ENCODE results near the gene CYP1B1. TPM values are rescaled to one million over a fixed set of nuclear protein-coding genes. Genes with fewer than 3 reads are reported as not detected.

The CYP1B1 gene
- polyA plus RNA-seq, 4 donors: 0.67 to 15.1 (median 1.5) TPM

DNA sequence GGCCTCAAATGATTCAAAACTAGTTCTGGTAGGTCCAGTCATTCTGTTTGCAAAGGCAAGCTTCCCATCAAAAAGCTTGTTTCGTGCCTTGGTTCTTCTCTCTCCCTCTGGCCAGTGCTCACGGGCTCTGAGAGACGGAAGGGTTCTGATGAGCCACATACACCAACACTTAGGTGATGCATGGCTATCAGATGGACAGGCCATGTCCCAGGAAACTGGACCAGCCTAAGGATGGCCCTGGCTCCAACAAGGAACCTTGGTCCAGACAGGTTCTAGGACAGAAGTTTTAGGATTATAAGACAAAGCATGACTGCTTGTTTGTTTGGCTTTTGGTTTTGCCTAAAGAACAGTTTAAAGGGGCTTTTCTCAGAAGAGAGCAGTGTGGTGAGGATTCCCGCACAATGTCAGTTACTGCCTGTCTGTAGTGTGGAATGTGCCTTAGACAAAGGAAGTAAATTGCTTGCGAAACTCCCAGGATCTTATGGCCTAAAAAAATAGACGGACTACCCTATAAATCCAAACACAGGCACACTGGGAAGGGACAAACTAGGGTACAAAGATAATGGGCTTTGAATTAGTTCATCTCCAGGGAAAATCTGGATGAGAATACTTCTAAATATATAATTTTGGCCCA is 10.3 kb downstream of the CYP1B1 start:
- no peaks in the 10 kb centered on the region for H3K9me3 ChIP-seq (ENCODE audit: control insufficient read depth in 2 of 2, insufficient read depth in 1 of 2, low read depth in 1 of 2, low read length in 1 of 2)
- H3K4me3 ChIP-seq (ENCODE audit: low read depth in 1 of 3, low read length in 3 of 3): no peak overlapping the region
- no peak overlapping the region for H3K27ac ChIP-seq (ENCODE audit: low read depth in 1 of 3, low read length in 2 of 3)
- FAIRE-seq: no peak
- H3K36me3 ChIP-seq (ENCODE audit: control insufficient read depth in 3 of 3, insufficient read depth in 2 of 3, low read depth in 1 of 3, low read length in 3 of 3): no peaks in the 10 kb centered on the region
- H3K4me1 ChIP-seq (ENCODE audit: control insufficient read depth in 3 of 3, insufficient read depth in 2 of 3, low read depth in 1 of 3, low read length in 2 of 3): no peaks in the 10 kb centered on the region
- no peak for DNase-seq
- 93 to 96% (median 94%) methylated on average over 6 of the region's 6 CpGs for WGBS, 3 donors
- no peaks in the 10 kb centered on the region for H3K27me3 ChIP-seq (ENCODE audit: control insufficient read depth in 3 of 3, insufficient read depth in 3 of 3, low read length in 3 of 3)

DNA sequence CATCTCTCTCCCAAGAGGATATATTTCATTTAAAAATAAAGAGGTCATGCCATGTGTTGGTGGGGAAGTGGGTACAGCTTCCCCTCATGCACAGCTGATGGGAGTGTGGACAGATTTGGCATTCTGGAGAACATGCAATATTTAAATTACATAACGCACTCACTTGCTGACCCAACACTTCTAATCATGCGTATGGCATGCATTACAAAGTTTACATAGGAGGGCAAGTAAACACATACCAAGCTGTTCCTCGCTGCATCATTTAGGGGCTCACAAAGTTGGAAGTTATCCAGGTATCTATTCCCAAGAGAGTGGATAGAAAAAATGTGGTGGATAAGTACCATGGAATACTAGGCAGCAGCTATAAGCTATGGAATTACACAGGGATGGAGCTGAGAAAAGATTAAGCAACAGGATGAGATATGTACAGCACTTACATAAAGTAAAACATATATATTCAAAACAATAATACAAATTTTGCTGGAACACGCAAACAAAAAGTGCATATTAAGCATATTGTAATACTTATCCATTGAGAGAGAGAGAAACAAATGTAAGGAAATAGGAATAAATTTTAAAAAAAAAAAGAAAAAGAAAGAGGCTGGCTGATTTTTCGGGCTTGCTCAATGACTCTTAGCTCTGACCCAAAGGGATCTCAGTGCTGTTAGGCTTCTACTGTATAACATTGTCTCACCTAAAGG is 11.0 kb downstream of the CYP1B1 start:
- no peaks in the 10 kb centered on the region for H3K9me3 ChIP-seq (ENCODE audit: control insufficient read depth in 2 of 2, insufficient read depth in 1 of 2, low read depth in 1 of 2, low read length in 1 of 2)
- H3K27me3 ChIP-seq (ENCODE audit: control insufficient read depth in 3 of 3, insufficient read depth in 3 of 3, low read length in 3 of 3): no peaks in the 10 kb centered on the region
- H3K27ac ChIP-seq (ENCODE audit: low read depth in 1 of 3, low read length in 2 of 3): no peak overlapping the region
- H3K36me3 ChIP-seq (ENCODE audit: control insufficient read depth in 3 of 3, insufficient read depth in 2 of 3, low read depth in 1 of 3, low read length in 3 of 3): no peaks in the 10 kb centered on the region
- FAIRE-seq (no peak), DNase-seq (no peak)
- H3K4me1 ChIP-seq (ENCODE audit: control insufficient read depth in 3 of 3, insufficient read depth in 2 of 3, low read depth in 1 of 3, low read length in 2 of 3): no peaks in the 10 kb centered on the region
- WGBS, 3 donors: 86 to 94% (median 93%) methylated on average over 5 of the region's 5 CpGs
- H3K4me3 ChIP-seq (ENCODE audit: low read depth in 1 of 3, low read length in 3 of 3): no peak overlapping the region

GRCh38 chr2:38060236-38061018 is 15.5 kb downstream of the CYP1B1 start:
- WGBS, 3 donors: 75 to 85% (median 80%) methylated on average over 5 of the region's 5 CpGs
- Histone ChIP-seq H3K9me3 (ENCODE audit: control insufficient read depth in 2 of 2, insufficient read depth in 1 of 2, low read depth in 1 of 2, low read length in 1 of 2) (no peaks in the 10 kb centered on the region), H3K27me3 (ENCODE audit: control insufficient read depth in 3 of 3, insufficient read depth in 3 of 3, low read length in 3 of 3) (no peaks in the 10 kb centered on the region), H3K36me3 (ENCODE audit: control insufficient read depth in 3 of 3, insufficient read depth in 2 of 3, low read depth in 1 of 3, low read length in 3 of 3) (no peaks in the 10 kb centered on the region), H3K27ac (ENCODE audit: low read depth in 1 of 3, low read length in 2 of 3) (no peak overlapping the region), H3K4me3 (ENCODE audit: low read depth in 1 of 3, low read length in 3 of 3) (no peak overlapping the region), H3K4me1 (ENCODE audit: control insufficient read depth in 3 of 3, insufficient read depth in 2 of 3, low read depth in 1 of 3, low read length in 2 of 3) (no peaks in the 10 kb centered on the region)
- FAIRE-seq (no peak), DNase-seq (no peak)

GRCh38 chr2:38057651-38058410 is 18.1 kb downstream of the CYP1B1 start:
- no peaks in the 10 kb centered on the region for H3K36me3 ChIP-seq (ENCODE audit: control insufficient read depth in 3 of 3, insufficient read depth in 2 of 3, low read depth in 1 of 3, low read length in 3 of 3)
- no peaks in the 10 kb centered on the region for H3K4me1 ChIP-seq (ENCODE audit: control insufficient read depth in 3 of 3, insufficient read depth in 2 of 3, low read depth in 1 of 3, low read length in 2 of 3)
- 65 to 84% (median 68%) methylated on average over 3 of the region's 3 CpGs for WGBS, 3 donors
- FAIRE-seq (no peak), DNase-seq (no peak)
- no peaks in the 10 kb centered on the region for H3K9me3 ChIP-seq (ENCODE audit: control insufficient read depth in 2 of 2, insufficient read depth in 1 of 2, low read depth in 1 of 2, low read length in 1 of 2)
- no peaks in the 10 kb centered on the region for H3K27me3 ChIP-seq (ENCODE audit: control insufficient read depth in 3 of 3, insufficient read depth in 3 of 3, low read length in 3 of 3)
- H3K27ac ChIP-seq (ENCODE audit: low read depth in 1 of 3, low read length in 2 of 3): no peak overlapping the region
- H3K4me3 ChIP-seq (ENCODE audit: low read depth in 1 of 3, low read length in 3 of 3): no peak overlapping the region

DNA sequence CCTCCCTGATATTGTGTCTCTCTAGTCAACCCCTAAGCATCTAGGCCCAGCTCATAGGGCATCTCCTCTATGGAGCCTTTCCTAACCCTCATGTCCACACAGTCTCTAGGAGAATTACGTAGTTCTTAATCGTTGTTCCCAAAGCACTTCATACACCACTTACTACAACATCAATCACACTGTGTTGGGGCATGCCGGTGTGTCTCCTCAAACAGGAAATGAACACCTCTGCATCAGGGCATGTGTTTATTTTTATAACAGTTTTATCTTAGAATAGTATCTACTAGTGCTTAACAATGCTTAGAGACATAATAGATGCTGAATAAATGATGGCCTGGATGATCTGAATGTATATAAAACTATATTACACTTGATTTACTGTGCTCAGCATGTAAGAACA is 19.7 kb downstream of the CYP1B1 start:
- Histone ChIP-seq H3K27me3 (ENCODE audit: control insufficient read depth in 3 of 3, insufficient read depth in 3 of 3, low read length in 3 of 3) (no peaks in the 10 kb centered on the region), H3K36me3 (ENCODE audit: control insufficient read depth in 3 of 3, insufficient read depth in 2 of 3, low read depth in 1 of 3, low read length in 3 of 3) (no peaks in the 10 kb centered on the region), H3K9me3 (ENCODE audit: control insufficient read depth in 2 of 2, insufficient read depth in 1 of 2, low read depth in 1 of 2, low read length in 1 of 2) (no peaks in the 10 kb centered on the region), H3K4me3 (ENCODE audit: low read depth in 1 of 3, low read length in 3 of 3) (no peak overlapping the region), H3K4me1 (ENCODE audit: control insufficient read depth in 3 of 3, insufficient read depth in 2 of 3, low read depth in 1 of 3, low read length in 2 of 3) (no peaks in the 10 kb centered on the region), H3K27ac (ENCODE audit: low read depth in 1 of 3, low read length in 2 of 3) (no peak overlapping the region)
- WGBS, 3 donors: 59 to 81% (median 78%) methylated on average over 3 of the region's 3 CpGs
- DNase-seq (no peak), FAIRE-seq (no peak)

DNA sequence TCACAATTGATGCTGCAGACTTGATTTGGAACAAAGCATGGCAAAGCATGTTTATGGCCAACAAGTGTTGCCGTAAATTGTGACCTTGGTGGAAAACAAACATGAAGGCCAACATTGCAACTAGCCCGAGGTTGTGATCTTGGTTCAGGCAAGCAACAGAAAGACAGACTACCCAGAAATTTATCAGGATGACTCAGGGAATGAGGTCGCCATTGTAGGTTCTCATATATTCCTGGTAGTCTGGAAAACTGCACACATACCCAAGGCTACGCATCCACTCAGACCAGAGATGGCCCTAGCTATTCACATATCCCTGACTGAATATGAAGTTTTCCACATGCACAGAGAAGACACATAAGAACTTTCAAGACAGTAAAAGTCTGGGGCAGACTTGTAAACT is 30.1 kb downstream of the CYP1B1 start:
- no peaks in the 10 kb centered on the region for H3K36me3 ChIP-seq (ENCODE audit: control insufficient read depth in 3 of 3, insufficient read depth in 2 of 3, low read depth in 1 of 3, low read length in 3 of 3)
- no peaks in the 10 kb centered on the region for H3K4me1 ChIP-seq (ENCODE audit: control insufficient read depth in 3 of 3, insufficient read depth in 2 of 3, low read depth in 1 of 3, low read length in 2 of 3)
- H3K27me3 ChIP-seq (ENCODE audit: control insufficient read depth in 3 of 3, insufficient read depth in 3 of 3, low read length in 3 of 3): peaks cover 0 to 1% (median 0%) of the 10 kb centered on the region in 3 donors
- no peak overlapping the region for H3K4me3 ChIP-seq (ENCODE audit: low read depth in 1 of 3, low read length in 3 of 3)
- no peak overlapping the region for H3K27ac ChIP-seq (ENCODE audit: low read depth in 1 of 3, low read length in 2 of 3)
- FAIRE-seq: no peak
- H3K9me3 ChIP-seq (ENCODE audit: control insufficient read depth in 2 of 2, insufficient read depth in 1 of 2, low read depth in 1 of 2, low read length in 1 of 2): no peaks in the 10 kb centered on the region
- WGBS, 3 donors: 79 to 89% (median 80%) methylated on average over 4 of the region's 4 CpGs
- no peak for DNase-seq

- DNase-seq (no peak), FAIRE-seq (no peak)
- no peaks in the 10 kb centered on the region for H3K9me3 ChIP-seq (ENCODE audit: control insufficient read depth in 2 of 2, insufficient read depth in 1 of 2, low read depth in 1 of 2, low read length in 1 of 2)
- WGBS, 3 donors: 79 to 84% (median 82%) methylated on average over 9 of the region's 9 CpGs
- peaks cover 0 to 11% (median 4%) of the 10 kb centered on the region in 3 donors for H3K27me3 ChIP-seq (ENCODE audit: control insufficient read depth in 3 of 3, insufficient read depth in 3 of 3, low read length in 3 of 3)
- H3K4me1 ChIP-seq (ENCODE audit: control insufficient read depth in 3 of 3, insufficient read depth in 2 of 3, low read depth in 1 of 3, low read length in 2 of 3): no peaks in the 10 kb centered on the region
- no peak overlapping the region for H3K4me3 ChIP-seq (ENCODE audit: low read depth in 1 of 3, low read length in 3 of 3)
- H3K36me3 ChIP-seq (ENCODE audit: control insufficient read depth in 3 of 3, insufficient read depth in 2 of 3, low read depth in 1 of 3, low read length in 3 of 3): no peaks in the 10 kb centered on the region
- H3K27ac ChIP-seq (ENCODE audit: low read depth in 1 of 3, low read length in 2 of 3): no peak overlapping the region
These were observed 36.6 kb downstream of the CYP1B1 start for GRCh38 chr2:38039121-38039910.
